ENCODE results near the gene PREPL. TPM values are rescaled to one million over a fixed set of nuclear protein-coding genes. Genes with fewer than 3 reads are reported as not detected.

Gene PREPL
- total RNA-seq, 2 donors from 2014 or later = 28.9 to 42.3 TPM

DNA sequence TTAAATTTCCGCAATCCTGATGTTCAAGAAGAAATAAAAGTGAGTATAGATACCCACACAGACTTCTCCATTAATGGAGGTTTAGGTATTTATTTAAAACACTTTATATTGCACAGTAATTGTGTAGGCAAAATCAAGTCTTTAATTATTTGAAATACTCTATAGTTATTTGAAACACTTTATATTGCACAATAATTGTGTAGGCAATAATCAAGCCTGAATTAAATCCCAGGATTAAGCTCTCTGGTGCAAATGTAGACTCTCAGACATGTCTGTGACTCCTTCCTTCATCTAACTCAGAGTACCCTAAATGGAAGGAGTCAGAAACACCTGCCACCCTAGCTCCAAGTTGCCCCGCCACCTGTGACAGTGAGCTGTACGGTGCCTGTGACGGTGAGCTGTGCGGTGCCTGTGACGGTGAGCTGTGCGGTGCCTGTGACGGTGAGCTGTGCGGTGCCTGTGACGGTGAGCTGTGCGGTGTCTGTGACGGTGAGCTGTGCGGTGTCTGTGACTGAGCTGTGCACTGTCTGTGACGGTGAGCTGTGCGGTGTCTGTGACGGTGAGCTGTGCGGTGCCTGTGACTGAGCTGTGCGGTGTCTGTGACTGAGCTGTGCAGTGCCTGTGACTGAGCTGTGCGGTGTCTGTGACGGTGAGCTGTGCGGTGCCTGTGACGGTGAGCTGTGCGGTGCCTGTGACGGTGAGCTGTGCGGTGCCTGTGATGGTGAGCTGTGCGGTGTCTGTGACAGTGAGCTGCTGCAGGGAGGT is 75.0 kb downstream of the PREPL start:
- H3K27ac Mint-ChIP-seq = no peak overlapping the region
- H3K36me3 Mint-ChIP-seq (ENCODE audit: low read depth) = no peaks in the 10 kb centered on the region
- peaks cover 18% of the 10 kb centered on the region for H3K4me1 Mint-ChIP-seq
- H3K27me3 Mint-ChIP-seq (ENCODE audit: insufficient read depth) = no peaks in the 10 kb centered on the region
- TF ChIP-seq, protein P1, sequence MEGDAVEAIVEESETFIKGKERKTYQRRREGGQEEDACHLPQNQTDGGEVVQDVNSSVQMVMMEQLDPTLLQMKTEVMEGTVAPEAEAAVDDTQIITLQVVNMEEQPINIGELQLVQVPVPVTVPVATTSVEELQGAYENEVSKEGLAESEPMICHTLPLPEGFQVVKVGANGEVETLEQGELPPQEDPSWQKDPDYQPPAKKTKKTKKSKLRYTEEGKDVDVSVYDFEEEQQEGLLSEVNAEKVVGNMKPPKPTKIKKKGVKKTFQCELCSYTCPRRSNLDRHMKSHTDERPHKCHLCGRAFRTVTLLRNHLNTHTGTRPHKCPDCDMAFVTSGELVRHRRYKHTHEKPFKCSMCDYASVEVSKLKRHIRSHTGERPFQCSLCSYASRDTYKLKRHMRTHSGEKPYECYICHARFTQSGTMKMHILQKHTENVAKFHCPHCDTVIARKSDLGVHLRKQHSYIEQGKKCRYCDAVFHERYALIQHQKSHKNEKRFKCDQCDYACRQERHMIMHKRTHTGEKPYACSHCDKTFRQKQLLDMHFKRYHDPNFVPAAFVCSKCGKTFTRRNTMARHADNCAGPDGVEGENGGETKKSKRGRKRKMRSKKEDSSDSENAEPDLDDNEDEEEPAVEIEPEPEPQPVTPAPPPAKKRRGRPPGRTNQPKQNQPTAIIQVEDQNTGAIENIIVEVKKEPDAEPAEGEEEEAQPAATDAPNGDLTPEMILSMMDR (conservative IDR thresholded peaks at IDR 0.05) = no peak
- H3K4me3 Mint-ChIP-seq = no peak overlapping the region
- Histone ChIP-seq H3K9ac (ENCODE audit: extremely low read depth, low read length, poor library complexity, severe bottlenecking) (no peak overlapping the region), H3K27me3 (ENCODE audit: control insufficient read depth, insufficient read depth, low read length, poor library complexity, severe bottlenecking) (no peaks in the 10 kb centered on the region), H3K4me1 (ENCODE audit: control insufficient read depth, insufficient read depth, low read length) (peaks cover 3% of the 10 kb centered on the region), H3K36me3 (ENCODE audit: control insufficient read depth, insufficient read depth, low read length) (no peaks in the 10 kb centered on the region), H3K27ac (ENCODE audit: low read depth, low read length) (no peak overlapping the region), H3K9me3 (ENCODE audit: control insufficient read depth, low read length) (no peaks in the 10 kb centered on the region), H3K4me3 (ENCODE audit: low read length) (no peak overlapping the region)
- no peaks in the 10 kb centered on the region for H3K9me3 Mint-ChIP-seq
- WGBS, 2 experiments (ENCODE audit: insufficient coverage in 1 of 2, insufficient read length in 1 of 2) = 96 to 99% methylated on average over 17 to 26 of the region's 26 CpGs
- no peak for DNase-seq

DNA sequence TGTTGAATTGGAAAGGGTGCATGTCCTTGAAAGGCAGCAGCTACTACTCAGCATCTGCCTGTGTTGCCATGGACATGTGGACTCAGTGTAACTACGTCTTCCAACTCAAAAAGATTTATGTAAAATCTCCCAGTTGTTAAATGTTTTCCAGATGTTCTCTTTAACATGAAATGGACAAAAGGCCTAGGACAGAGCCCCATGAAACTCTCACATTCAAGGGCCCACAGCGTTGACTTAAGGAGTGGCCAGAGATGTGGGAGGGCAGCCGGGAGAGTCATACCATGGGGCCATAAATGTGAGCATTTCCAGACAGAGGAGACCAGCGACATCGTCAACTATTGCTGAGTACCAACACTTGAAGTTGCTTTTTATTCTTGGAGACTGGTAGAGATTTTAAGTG is 76.1 kb downstream of the PREPL start:
- Mint-ChIP-seq H3K4me3 (no peak overlapping the region), H3K9me3 (no peaks in the 10 kb centered on the region), H3K27me3 (ENCODE audit: insufficient read depth) (no peaks in the 10 kb centered on the region), H3K4me1 (peaks cover 7% of the 10 kb centered on the region), H3K27ac (no peak overlapping the region), H3K36me3 (ENCODE audit: low read depth) (no peaks in the 10 kb centered on the region)
- WGBS, 2 experiments (ENCODE audit: insufficient coverage in 1 of 2, insufficient read length in 1 of 2) = 92 to 94% methylated on average over 5 of the region's 5 CpGs
- Histone ChIP-seq H3K9me3 (ENCODE audit: control insufficient read depth, low read length) (no peaks in the 10 kb centered on the region), H3K9ac (ENCODE audit: extremely low read depth, low read length, poor library complexity, severe bottlenecking) (no peak overlapping the region), H3K36me3 (ENCODE audit: control insufficient read depth, insufficient read depth, low read length) (no peaks in the 10 kb centered on the region), H3K27ac (ENCODE audit: low read depth, low read length) (no peak overlapping the region), H3K27me3 (ENCODE audit: control insufficient read depth, insufficient read depth, low read length, poor library complexity, severe bottlenecking) (no peaks in the 10 kb centered on the region), H3K4me1 (ENCODE audit: control insufficient read depth, insufficient read depth, low read length) (no peaks in the 10 kb centered on the region), H3K4me3 (ENCODE audit: low read length) (no peak overlapping the region)
- TF ChIP-seq, protein P1 (conservative IDR thresholded peaks at IDR 0.05) = no peak
- DNase-seq = no peak

DNA sequence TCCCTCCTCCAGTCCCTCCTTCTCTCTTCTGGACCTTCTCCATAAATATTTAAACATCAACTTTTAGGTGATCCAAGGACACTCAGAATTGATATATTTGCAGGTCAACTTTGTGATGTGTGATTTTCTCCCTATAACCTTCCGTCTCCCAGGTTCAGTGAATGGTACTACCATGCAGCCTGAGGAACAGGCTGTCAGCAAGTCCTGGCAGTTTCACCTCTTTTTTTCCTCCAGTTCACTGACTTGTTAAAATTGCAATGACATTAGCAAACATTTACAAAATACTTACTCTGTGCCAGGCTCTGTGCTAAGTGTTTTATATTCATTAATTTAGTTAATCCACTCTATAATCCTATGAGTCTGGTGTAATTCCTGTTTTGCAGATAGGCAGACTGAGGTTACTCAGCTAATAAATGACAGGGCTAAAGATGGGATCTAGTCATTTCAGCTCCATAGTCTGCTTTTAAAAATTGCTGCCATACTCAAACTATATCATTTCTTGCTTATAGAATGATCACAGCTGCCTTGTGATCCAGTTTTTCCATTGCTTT is 78.1 kb downstream of the PREPL start:
- TF ChIP-seq, protein P1 (conservative IDR thresholded peaks at IDR 0.05) = no peak
- H3K36me3 ChIP-seq (ENCODE audit: control insufficient read depth, insufficient read depth, low read length) = no peaks in the 10 kb centered on the region
- H3K27ac ChIP-seq (ENCODE audit: low read depth, low read length) = no peak overlapping the region
- 98 to 100% methylated on average over 1 of the region's 1 CpG for WGBS, 2 experiments (ENCODE audit: insufficient coverage in 1 of 2, insufficient read length in 1 of 2)
- no peak overlapping the region for H3K4me3 Mint-ChIP-seq
- H3K4me1 ChIP-seq (ENCODE audit: control insufficient read depth, insufficient read depth, low read length) = no peaks in the 10 kb centered on the region
- H3K27me3 Mint-ChIP-seq (ENCODE audit: insufficient read depth) = no peaks in the 10 kb centered on the region
- no peak overlapping the region for H3K9ac ChIP-seq (ENCODE audit: extremely low read depth, low read length, poor library complexity, severe bottlenecking)
- H3K4me1 Mint-ChIP-seq = peaks cover 3% of the 10 kb centered on the region
- DNase-seq = no peak
- no peak overlapping the region for H3K27ac Mint-ChIP-seq
- no peaks in the 10 kb centered on the region for H3K27me3 ChIP-seq (ENCODE audit: control insufficient read depth, insufficient read depth, low read length, poor library complexity, severe bottlenecking)
- H3K9me3 Mint-ChIP-seq = no peaks in the 10 kb centered on the region
- H3K9me3 ChIP-seq (ENCODE audit: control insufficient read depth, low read length) = no peaks in the 10 kb centered on the region
- H3K36me3 Mint-ChIP-seq (ENCODE audit: low read depth) = no peaks in the 10 kb centered on the region
- no peak overlapping the region for H3K4me3 ChIP-seq (ENCODE audit: low read length)

Data from endodermal cell (in vitro differentiated cells).